GM10266 (cell line): ENCODE data around the gene UCK2.

Experiments
- DNase-seq: peaks from one replicate; pipeline ENCODE4 v3.0.0; 2012; ENCODE audit errors: extremely low spot score
- CTCF ChIP-seq: IDR thresholded peaks from 2 replicates; pipeline ENCODE4 v1.5.1; 2012; ENCODE audit warnings: mild to moderate bottlenecking, low read depth; ENCODE audit not compliant: control insufficient read depth, insufficient read depth; ENCODE audit errors: missing control alignments

UCK2 gene

GRCh38 chr1:165954940-165955339 lies 127.5 kb downstream of the UCK2 start:
- no peak for DNase-seq
- TF ChIP-seq CTCF: no peak

GRCh38 chr1:165958306-165958705 lies 130.9 kb downstream of the UCK2 start:
- DNase-seq: no peak
- no peak for TF ChIP-seq CTCF

GRCh38 chr1:165960136-165960535 lies 132.7 kb downstream of the UCK2 start:
- no peak for TF ChIP-seq CTCF
- DNase-seq: no peak

- no peak for DNase-seq
- no peak for TF ChIP-seq CTCF
Measured at GRCh38 chr1:165960881-165961280, 133.5 kb downstream of the UCK2 start.
